GM15510 (cell line): Measurements from ENCODE around the gene SHISA5.

ENCODE experiments used
- POLR2A ChIP-seq: IDR thresholded peaks from 3 replicates; pipeline ENCODE4 v1.6.1; 2011; ENCODE audit warnings: borderline replicate concordance; ENCODE audit not compliant: insufficient read length; ENCODE audit errors: extremely low read depth

SHISA5 gene

GRCh38 chr3:48528048-48528447, 24.1 kb upstream of the SHISA5 start:
- TF ChIP-seq POLR2A: no peak

GRCh38 chr3:48524970-48525369, 21.0 kb upstream of the SHISA5 start:
- TF ChIP-seq POLR2A: no peak

- no peak for TF ChIP-seq POLR2A
Observed at GRCh38 chr3:48521635-48522034, 17.7 kb upstream of the SHISA5 start.

- no peak for TF ChIP-seq POLR2A
Observed at GRCh38 chr3:48519277-48519643, 15.3 kb upstream of the SHISA5 start.

- no peak for TF ChIP-seq POLR2A
Observed at GRCh38 chr3:48518638-48519276, 14.8 kb upstream of the SHISA5 start.

GRCh38 chr3:48518069-48518468, 14.1 kb upstream of the SHISA5 start:
- no peak for TF ChIP-seq POLR2A

GRCh38 chr3:48516571-48516970, 12.6 kb upstream of the SHISA5 start:
- TF ChIP-seq POLR2A: no peak

- no peak for TF ChIP-seq POLR2A
Observed at GRCh38 chr3:48514431-48515227, 10.7 kb upstream of the SHISA5 start.

- no peak for TF ChIP-seq POLR2A
Observed at GRCh38 chr3:48511551-48511950, 7.6 kb upstream of the SHISA5 start.

GRCh38 chr3:48507256-48508061, 3.5 kb upstream of the SHISA5 start:
- TF ChIP-seq POLR2A: no peak

- no peak for TF ChIP-seq POLR2A
Observed at GRCh38 chr3:48505968-48506504, 2.1 kb upstream of the SHISA5 start.

GRCh38 chr3:48505146-48505545, 1.2 kb upstream of the SHISA5 start:
- TF ChIP-seq POLR2A: no peak

GRCh38 chr3:48503401-48504050, 448 bp downstream of the SHISA5 start:
- TF ChIP-seq POLR2A: no peak

- no peak for TF ChIP-seq POLR2A
Observed at GRCh38 chr3:48502728-48503168, 1.2 kb downstream of the SHISA5 start.
